GM23248 (cell line): ENCODE data around the gene LRCH4. TPM values are rescaled to one million over a fixed set of nuclear protein-coding genes. Genes with fewer than 3 reads are reported as not detected.

Source experiments
- DNase-seq: peaks from one replicate; pipeline ENCODE4 v3.0.0-alpha.2; 2015
- H2AFZ ChIP-seq: fragments of 200-600 bp; sonication (generic); 2 replicates; pipeline ENCODE4 v1.6.1; 2016; ENCODE audit warnings: antibody characterized with exemption
- H3F3A ChIP-seq: fragments of 200-600 bp; sonication (generic); 2 replicates; pipeline ENCODE4 v1.6.1; 2016; ENCODE audit warnings: mild to moderate bottlenecking, antibody characterized with exemption, mixed run types; ENCODE audit not compliant: insufficient read depth
- H3K27ac ChIP-seq: fragments of 200-600 bp; sonication (generic); 2 replicates; pipeline ENCODE4 v1.5.1; 2016; ENCODE audit warnings: mild to moderate bottlenecking
- H3K27me3 ChIP-seq: fragments of 200-600 bp; sonication (generic); replicated peaks from 2 replicates; pipeline ENCODE4 v1.6.1; 2016; ENCODE audit warnings: mild to moderate bottlenecking; ENCODE audit not compliant: insufficient read depth
- H3K36me3 ChIP-seq: fragments of 200-600 bp; sonication (generic); 2 replicates; pipeline ENCODE4 v1.6.1; 2016; ENCODE audit warnings: low read depth, mild to moderate bottlenecking
- H3K4me1 ChIP-seq: fragments of 200-600 bp; sonication (generic); 2 replicates; pipeline ENCODE4 v1.6.1; 2016; ENCODE audit warnings: mild to moderate bottlenecking; ENCODE audit not compliant: insufficient read depth
- H3K4me2 ChIP-seq: fragments of 200-600 bp; sonication (generic); one replicate; pipeline ENCODE4 v1.6.1; 2016; ENCODE audit warnings: mild to moderate bottlenecking; ENCODE audit not compliant: unreplicated experiment
- H3K4me3 ChIP-seq: fragments of 200-600 bp; sonication (generic); 2 replicates; pipeline ENCODE4 v1.5.1; 2016; ENCODE audit warnings: mild to moderate bottlenecking
- H3K79me2 ChIP-seq: fragments of 200-600 bp; sonication (generic); 2 replicates; pipeline ENCODE4 v1.6.1; 2016; ENCODE audit warnings: mild to moderate bottlenecking; ENCODE audit not compliant: insufficient read depth
- H3K9ac ChIP-seq: fragments of 200-600 bp; sonication (generic); 2 replicates; pipeline ENCODE4 v1.6.1; 2016; ENCODE audit warnings: mild to moderate bottlenecking
- H3K9me2 ChIP-seq: fragments of 200-600 bp; sonication (generic); 2 replicates; pipeline ENCODE4 v1.6.1; 2016; ENCODE audit warnings: mixed run types, mild to moderate bottlenecking, moderate library complexity; ENCODE audit not compliant: insufficient read depth
- H3K9me3 ChIP-seq: fragments of 200-600 bp; sonication (generic); one replicate; pipeline ENCODE4 v1.6.1; 2017; ENCODE audit warnings: low read depth
- H4K20me1 ChIP-seq: fragments of 200-600 bp; sonication (generic); 2 replicates; pipeline ENCODE4 v1.6.0; 2016; ENCODE audit not compliant: insufficient read depth
- EZH2 ChIP-seq: fragments of 200-600 bp; sonication (generic); IDR thresholded peaks from 2 replicates; pipeline ENCODE4 v1.6.1; 2018; ENCODE audit warnings: antibody characterized with exemption, mild to moderate bottlenecking; ENCODE audit not compliant: insufficient read depth, poor library complexity, severe bottlenecking
- EZH2phosphoT487 ChIP-seq: fragments of 200-600 bp; sonication (generic); IDR thresholded peaks from 2 replicates; pipeline ENCODE4 v1.6.1; 2018; ENCODE audit warnings: antibody characterized with exemption, moderate library complexity, mild to moderate bottlenecking, low read depth; ENCODE audit not compliant: insufficient read depth
- WGBS, 2 experiments: methylation state at CpG; one replicate each; pipeline ENCODE4 v1.1.6; 2015 to 2017; ENCODE audit warnings: low lambda C conversion rate in 2 of 2, low coverage in 1 of 2; ENCODE audit errors: missing lambda C conversion rate in 2 of 2; 5-methylcytosine and 5-hydroxymethylcytosine counted together
- in situ Hi-C: fragments of 300-500 bp; cut with MboI; formaldehyde crosslinking; loops from 2 replicates; pipeline ENCODE4 v1.15.0; 2020
- polyA plus RNA-seq: library from polyadenylated mRNA; unstranded; fragments of >200 nt; fragmentation: Nextera tagmentation; extraction: Ambion mirVana; gene quantifications from 2 replicates; pipeline ENCODE4 v1.2.1, GENCODE V29; 2016
- total RNA-seq: library from RNA; depleted of rRNA; stranded (reverse); fragments of >200 nt; shearing (Covaris generic); gene quantifications from 2 replicates; pipeline ENCODE4 v1.2.3, GENCODE V29; 2014

Gene LRCH4
- total and polyA plus RNA-seq, 2 experiments from 2014 or later = 12.9 to 13.6 TPM

DNA sequence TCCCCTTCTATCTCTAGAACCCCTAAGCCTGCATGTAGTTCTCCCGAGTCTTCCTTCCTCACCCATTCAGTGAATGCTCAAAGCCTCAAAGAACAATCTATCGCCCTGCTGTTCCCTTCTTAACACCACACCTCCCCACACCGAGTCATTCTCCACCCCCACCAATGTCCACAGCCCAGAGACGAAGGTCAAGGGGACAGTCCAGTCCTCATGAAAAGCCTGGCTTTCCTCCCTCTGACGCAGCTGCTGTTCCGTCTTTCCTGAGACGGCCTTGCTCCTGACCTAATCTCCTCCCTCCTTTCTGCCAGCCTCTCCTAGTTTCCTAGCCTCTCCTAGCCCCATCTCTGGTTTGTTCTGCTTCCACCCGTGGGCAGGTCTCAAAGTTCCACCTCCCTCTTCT, 35.6 kb upstream of the LRCH4 start:
- Histone ChIP-seq H3K9ac (no peak overlapping the region), H3K4me2 (no peak overlapping the region), H3K79me2 (no peaks in the 10 kb centered on the region), H3K27me3 (no peaks in the 10 kb centered on the region), H3K36me3 (no peaks in the 10 kb centered on the region), H3K9me3 (no peaks in the 10 kb centered on the region), H2AFZ (no peak overlapping the region), H3K4me1 (no peaks in the 10 kb centered on the region), H3K9me2 (no peaks in the 10 kb centered on the region), H3F3A (no peaks in the 10 kb centered on the region), H4K20me1 (no peaks in the 10 kb centered on the region), H3K27ac (no peak overlapping the region), H3K4me3 (no peak overlapping the region)
- no peak for DNase-seq
- TF ChIP-seq EZH2phosphoT487 (no peak), EZH2 (no peak)
- in situ Hi-C loops = no loop called here
- WGBS, 2 experiments = 71 to 73% methylated on average over 8 of the region's 8 CpGs

DNA sequence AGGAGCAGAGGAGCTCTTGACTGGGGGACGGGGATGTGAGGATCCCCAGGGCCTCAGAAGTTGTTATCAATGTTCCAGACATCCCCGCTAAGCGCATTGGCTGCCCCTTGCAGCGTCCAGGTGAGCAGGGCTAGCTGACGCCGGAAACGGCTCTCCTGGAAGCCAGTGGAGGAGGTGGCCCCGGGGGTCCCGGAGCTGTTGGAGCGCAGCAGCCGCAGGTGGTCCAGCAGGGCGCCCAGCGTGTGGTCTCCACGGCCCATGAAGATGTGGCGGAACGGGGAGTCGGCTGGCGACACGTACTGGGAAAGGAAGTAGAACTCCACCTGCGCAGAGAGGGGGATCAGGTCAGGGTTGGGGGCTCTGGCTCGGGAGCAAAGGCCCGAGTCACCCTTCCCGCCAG, 34.9 kb upstream of the LRCH4 start:
- Histone ChIP-seq H3K9me2 (no peaks in the 10 kb centered on the region), H3K4me3 (no peak overlapping the region), H3F3A (no peaks in the 10 kb centered on the region), H3K27me3 (no peaks in the 10 kb centered on the region), H3K4me1 (no peaks in the 10 kb centered on the region), H2AFZ (no peak overlapping the region), H3K9ac (no peak overlapping the region), H3K4me2 (no peak overlapping the region), H3K79me2 (no peaks in the 10 kb centered on the region), H3K9me3 (no peaks in the 10 kb centered on the region), H4K20me1 (no peaks in the 10 kb centered on the region), H3K36me3 (no peaks in the 10 kb centered on the region), H3K27ac (no peak overlapping the region)
- in situ Hi-C loops = no loop called here
- no peak for DNase-seq
- TF ChIP-seq EZH2phosphoT487 (no peak), EZH2 (no peak)
- WGBS, 2 experiments = 91 to 93% methylated on average over 23 of the region's 23 CpGs

GRCh38 chr7:100620239-100620638, 34.3 kb upstream of the LRCH4 start:
- Histone ChIP-seq H3K4me2 (no peak overlapping the region), H3K36me3 (no peaks in the 10 kb centered on the region), H3K9ac (no peak overlapping the region), H4K20me1 (no peaks in the 10 kb centered on the region), H2AFZ (no peak overlapping the region), H3K4me1 (no peaks in the 10 kb centered on the region), H3F3A (no peaks in the 10 kb centered on the region), H3K9me2 (no peaks in the 10 kb centered on the region), H3K79me2 (no peaks in the 10 kb centered on the region), H3K27ac (no peak overlapping the region), H3K27me3 (no peaks in the 10 kb centered on the region), H3K9me3 (no peaks in the 10 kb centered on the region), H3K4me3 (no peak overlapping the region)
- TF ChIP-seq EZH2phosphoT487 (no peak), EZH2 (no peak)
- WGBS, 2 experiments = 73 to 83% methylated on average over 6 of the region's 6 CpGs
- no peak for DNase-seq
- in situ Hi-C loops = no loop called here

DNA sequence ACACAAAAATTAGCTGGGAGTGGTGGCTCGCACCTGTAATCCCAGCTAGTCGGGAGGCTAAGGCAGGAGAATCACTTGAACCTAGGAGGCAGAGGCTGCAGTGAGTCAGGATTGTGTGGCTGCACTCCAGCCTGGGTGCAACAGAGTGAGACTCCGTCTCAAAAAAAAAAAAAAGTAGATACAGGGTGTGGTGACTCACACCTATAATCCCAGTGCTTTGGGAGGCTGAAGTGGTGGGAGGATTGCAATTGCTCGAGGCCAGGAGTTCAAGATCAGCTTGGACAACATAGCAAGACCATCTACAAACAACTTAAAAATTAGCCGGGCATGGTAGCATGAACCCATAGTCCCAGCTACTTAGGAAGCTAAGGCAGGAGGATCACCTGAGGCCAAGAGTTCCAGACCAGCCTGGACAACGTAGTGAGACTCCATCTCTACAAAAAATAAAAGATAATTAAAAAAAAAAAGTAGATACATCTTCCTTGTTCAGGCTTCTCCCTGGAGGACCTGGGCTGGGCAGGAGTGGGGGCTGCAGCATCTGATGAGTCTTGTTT, 28.5 kb upstream of the LRCH4 start:
- Histone ChIP-seq H3K4me2 (no peak overlapping the region), H3K27me3 (no peaks in the 10 kb centered on the region), H3K9ac (no peak overlapping the region), H3K79me2 (no peaks in the 10 kb centered on the region), H4K20me1 (no peaks in the 10 kb centered on the region), H3K4me3 (no peak overlapping the region), H3K4me1 (no peaks in the 10 kb centered on the region), H2AFZ (no peak overlapping the region), H3K36me3 (no peaks in the 10 kb centered on the region), H3K27ac (no peak overlapping the region), H3F3A (peaks cover 6% of the 10 kb centered on the region), H3K9me2 (no peaks in the 10 kb centered on the region), H3K9me3 (no peaks in the 10 kb centered on the region)
- DNase-seq = no peak
- 66 to 69% methylated on average over 6 of the region's 6 CpGs for WGBS, 2 experiments
- in situ Hi-C loops = no loop called here
- TF ChIP-seq EZH2phosphoT487 (no peak), EZH2 (no peak)
